Measurements from ENCODE around the gene CENPQ. TPM values are rescaled to one million over a fixed set of nuclear protein-coding genes. Genes with fewer than 3 reads are reported as not detected.

CENPQ gene
- total RNA-seq, 1 experiment from 2014 or later: 11.3 TPM

- no peaks in the 10 kb centered on the region for H3K79me2 ChIP-seq (ENCODE audit: insufficient read depth, low read length)
- no peaks in the 10 kb centered on the region for H3K4me1 ChIP-seq (ENCODE audit: control insufficient read depth in 1 of 2, insufficient read depth in 2 of 2, low read length in 2 of 2)
- no peaks in the 10 kb centered on the region for H4K20me1 ChIP-seq (ENCODE audit: insufficient read depth)
- H3K9me2 ChIP-seq (ENCODE audit: insufficient read depth): no peaks in the 10 kb centered on the region
- DNase-seq (ENCODE audit: low read depth, low spot score) (no peak), ATAC-seq (no peak)
- CTCF ChIA-PET: no interaction called here
- TF ChIP-seq ATF3 (IDR thresholded peaks at IDR 0.05) (no peak), ZNF274 (IDR thresholded peaks at IDR 0.05; ENCODE audit: low read depth, low read length) (no peak), EZH2 (IDR thresholded peaks at IDR 0.05) (no peak), FOSL1 (IDR thresholded peaks at IDR 0.05; ENCODE audit: low read depth) (no peak), RAD21 (IDR thresholded peaks at IDR 0.05; ENCODE audit: low read depth) (no peak), SP1 (IDR thresholded peaks at IDR 0.05; ENCODE audit: low read depth) (no peak), EGR1 (IDR thresholded peaks at IDR 0.05; ENCODE audit: low read depth) (no peak), ZFX (IDR thresholded peaks at IDR 0.05) (no peak), POLR2A (IDR thresholded peaks at IDR 0.05; ENCODE audit: borderline replicate concordance, extremely low read depth, insufficient read depth, insufficient read length) (no peak), TCF7L2 (IDR thresholded peaks at IDR 0.05; ENCODE audit: borderline replicate concordance, extremely low read depth, insufficient read depth, insufficient read length) (no peak), SIN3A (IDR thresholded peaks at IDR 0.05; ENCODE audit: low read depth) (no peak), ELF1 (IDR thresholded peaks at IDR 0.05; ENCODE audit: borderline replicate concordance, low read depth) (no peak), YY1 (IDR thresholded peaks at IDR 0.05; ENCODE audit: extremely low read depth, insufficient replicate concordance, low read depth, low read length) (no peak), ZBTB33 (IDR thresholded peaks at IDR 0.05; ENCODE audit: extremely low read depth, insufficient replicate concordance, low read length) (no peak), EZH2phosphoT487 (IDR thresholded peaks at IDR 0.05; ENCODE audit: borderline replicate concordance) (no peak), POLR2AphosphoS5 (IDR thresholded peaks at IDR 0.05; ENCODE audit: low read depth, low read length) (no peak)
- no peaks in the 10 kb centered on the region for H3K27me3 ChIP-seq (ENCODE audit: insufficient read depth, low read length)
- H2AFZ ChIP-seq (ENCODE audit: low read depth, low read length, poor library complexity, severe bottlenecking): no peak overlapping the region
- H3K4me2 ChIP-seq (ENCODE audit: low read length): no peak overlapping the region
- RAD21 ChIA-PET (ENCODE audit: low non-redundant PET in 1 of 2, low total read pairs in 2 of 2, uncharacterized antibody in 2 of 2, unreplicated experiment in 2 of 2): no interaction called here
- POLR2A ChIA-PET: no interaction called here
- intact Hi-C loops (cut with micrococcal nuclease): no loop called here
- BruUV-seq (replicated peaks): no TSS peak
- H3K36me3 ChIP-seq (ENCODE audit: control insufficient read depth in 1 of 2, insufficient read depth in 2 of 2, low read length in 2 of 2): no peaks in the 10 kb centered on the region
- H3K27ac ChIP-seq (ENCODE audit: low read depth, low read length): no peak overlapping the region
- no peak overlapping the region for H3K9ac ChIP-seq (ENCODE audit: low read length)
- no peaks in the 10 kb centered on the region for H3K9me3 ChIP-seq (ENCODE audit: control insufficient read depth in 1 of 2, insufficient read depth in 1 of 2, low read depth in 1 of 2, low read length in 2 of 2)
- H3K4me3 ChIP-seq (replicated peaks in 1 of 2; ENCODE audit: low read depth in 1 of 2, low read length in 2 of 2): no peak overlapping the region
These were observed 53.0 kb downstream of the CENPQ start for GRCh38 chr6:49516147-49516505.
